K562 (cell line): ENCODE results near the gene ANKRD11. TPM values are rescaled to one million over a fixed set of nuclear protein-coding genes. Genes with fewer than 3 reads are reported as not detected.

Experiments
- CEBPZ ChIP-seq: fragments of 150-350 bp; IDR thresholded peaks from 2 replicates; pipeline ENCODE4 v1.6.1; 2014; ENCODE audit warnings: low read depth, mild to moderate bottlenecking, low read length, borderline replicate concordance
- ETV6 ChIP-seq, 3 experiments: fragments of 150-350 bp in 1 of 3; sonication (generic) in 1 of 3; formaldehyde crosslinking in 1 of 3; IDR thresholded peaks; 2 replicates each; pipeline versions ENCODE4 v1.6.1 to v1.8.0; 2014 to 2022; ENCODE audit warnings: borderline replicate concordance in 2 of 3, low read depth in 2 of 3, antibody characterized with exemption in 1 of 3, low read length in 1 of 3, mild to moderate bottlenecking in 1 of 3, missing genetic modification reagents in 1 of 3
- MGA ChIP-seq: fragments of 450-650 bp; IDR thresholded peaks from 2 replicates; pipeline ENCODE4 v1.6.1; 2016; ENCODE audit warnings: mild to moderate bottlenecking, moderate library complexity
- TAL1 ChIP-seq: fragments of 450-650 bp; IDR thresholded peaks from 2 replicates; pipeline ENCODE4 v1.6.1; 2016; ENCODE audit warnings: mild to moderate bottlenecking
- ZNF609 ChIP-seq: sonication (generic); formaldehyde crosslinking; IDR thresholded peaks from 2 replicates; pipeline ENCODE4 v1.8.1; 2023; ENCODE audit warnings: missing genetic modification reagents, mild to moderate bottlenecking, borderline replicate concordance
- polyA plus RNA-seq, 8 experiments: library from polyadenylated mRNA; depleted of rRNA in 4 of 8; stranded (reverse) in 5 of 8; unstranded in 3 of 8; fragments of >200 nt; fragmentation: Nextera tagmentation in 2 of 8; fragmentation: Illumina TruSeq in 1 of 8; extraction: Ambion mirVana in 2 of 8; extraction: Trizol in 1 of 8; gene quantifications; 2 replicates each; pipeline versions ENCODE4 v1.2.1 to v1.2.3, GENCODE V29; 2011 to 2014; ENCODE audit warnings: inconsistent platforms in 1 of 8, missing spikeins in 1 of 8
- total RNA-seq, 7 experiments: library from RNA; depleted of rRNA in 6 of 7; stranded (reverse); fragments of >200 nt in 6 of 7; fragmentation: Illumina TruSeq in 2 of 7; extraction: Trizol in 2 of 7; gene quantifications; 2 replicates each; pipeline versions ENCODE4 v1.2.1 to v1.2.3, GENCODE V29; 2011 to 2021; ENCODE audit warnings: low replicate concordance in 1 of 7

The ANKRD11 gene
- total and polyA plus RNA-seq, 9 of the 15 experiments (the other 6 are each of a cell fraction or from before 2014, with no cell fraction given): 4.7 to 126 (median 31.7) TPM

GRCh38 chr16:89491974-89492687 is 1.8 kb upstream of the ANKRD11 start (continued):
- TF ChIP-seq ZNF609 (CRISPR knock-in tag) (no peak), TAL1 (peak; percentile 54; the same call in 1 of the 2 replicates), MGA (peak; percentile 51), CEBPZ (no peak), ETV6 (IDR thresholded peaks at IDR 0.05; ENCODE audit: borderline replicate concordance in 1 of 2, low read depth in 2 of 2, low read length in 1 of 2) (no peak), ETV6 (CRISPR knock-in tag; IDR thresholded peaks at IDR 0.05; ENCODE audit: borderline replicate concordance) (no peak)
